Mesothelial cell of epicardium (in vitro differentiated cells): ENCODE data around the gene CREM. TPM values are rescaled to one million over a fixed set of nuclear protein-coding genes. Genes with fewer than 3 reads are reported as not detected.

Experiments
- DNase-seq, 2 experiments: peaks; one replicate each; pipeline ENCODE4 v3.0.0; 2021; ENCODE audit warnings: low spot score in 2 of 2; ENCODE audit not compliant: unreplicated experiment in 2 of 2
- H3K27ac Mint-ChIP-seq: 2 replicates; pipeline ENCODE4 v1.8.0; 2021; ENCODE audit warnings: mixed read lengths
- H3K27me3 Mint-ChIP-seq: 2 replicates; pipeline ENCODE4 v1.8.0; 2021; ENCODE audit warnings: low read depth, mixed read lengths
- H3K36me3 Mint-ChIP-seq: 2 replicates; pipeline ENCODE4 v1.8.0; 2021; ENCODE audit warnings: mixed read lengths
- H3K4me1 Mint-ChIP-seq: 2 replicates; pipeline ENCODE4 v1.8.0; 2021; ENCODE audit warnings: mixed read lengths
- H3K4me3 Mint-ChIP-seq: 2 replicates; pipeline ENCODE4 v1.8.0; 2021; ENCODE audit warnings: mild to moderate bottlenecking, moderate library complexity, mixed read lengths
- H3K9me3 Mint-ChIP-seq: 2 replicates; pipeline ENCODE4 v1.8.0; 2021; ENCODE audit warnings: mixed read lengths
- CTCF ChIP-seq: fragments of 200-600 bp; sonication (generic); IDR thresholded peaks from one replicate; pipeline ENCODE4 v1.5.0; 2021; ENCODE audit warnings: antibody characterized with exemption; ENCODE audit not compliant: unreplicated experiment
- total RNA-seq: library from RNA; stranded (reverse); gene quantifications from 3 replicates; pipeline ENCODE4 v1.2.1, GENCODE V29; 2021

The CREM gene
- total RNA-seq, 1 donor from 2014 or later, result 34.2 TPM

DNA sequence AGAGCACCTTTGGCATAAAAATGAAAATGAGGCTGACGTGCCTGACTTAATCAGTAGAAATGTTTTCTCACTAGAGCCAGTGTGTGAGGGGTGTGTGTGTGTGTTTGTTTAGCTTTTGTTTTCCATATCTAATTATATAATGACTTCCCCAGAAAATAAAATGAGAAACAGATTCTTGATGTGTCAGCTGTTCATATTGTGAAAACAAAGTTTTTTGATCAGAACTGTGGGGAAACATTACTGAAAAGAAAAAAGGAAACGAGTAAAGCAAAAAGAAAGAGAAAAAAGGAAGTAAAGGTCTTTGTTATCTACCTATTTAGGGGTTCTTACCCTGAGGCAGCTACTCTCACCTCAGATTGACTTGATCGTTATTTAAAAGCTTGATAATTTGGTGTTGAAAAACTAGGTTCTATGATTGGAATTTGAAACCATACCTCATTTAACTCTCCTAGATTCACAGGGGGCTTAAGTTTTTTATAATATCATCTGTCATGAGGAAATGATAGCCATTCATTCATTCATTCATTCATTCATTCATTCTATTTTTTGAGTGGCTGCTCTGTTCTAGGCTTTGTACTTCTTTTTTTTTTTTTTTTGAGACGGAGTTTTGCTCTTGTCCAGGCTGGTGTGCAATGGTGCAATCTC, 58.0 kb downstream of the CREM start:
- H3K4me3 Mint-ChIP-seq, result no peak overlapping the region
- peaks cover 6% of the 10 kb centered on the region for H3K36me3 Mint-ChIP-seq
- TF ChIP-seq CTCF, result no peak
- peaks cover 2% of the 10 kb centered on the region for H3K4me1 Mint-ChIP-seq
- no peak overlapping the region for H3K27ac Mint-ChIP-seq
- no peak for DNase-seq
- H3K9me3 Mint-ChIP-seq, result no peaks in the 10 kb centered on the region
- no peaks in the 10 kb centered on the region for H3K27me3 Mint-ChIP-seq

DNA sequence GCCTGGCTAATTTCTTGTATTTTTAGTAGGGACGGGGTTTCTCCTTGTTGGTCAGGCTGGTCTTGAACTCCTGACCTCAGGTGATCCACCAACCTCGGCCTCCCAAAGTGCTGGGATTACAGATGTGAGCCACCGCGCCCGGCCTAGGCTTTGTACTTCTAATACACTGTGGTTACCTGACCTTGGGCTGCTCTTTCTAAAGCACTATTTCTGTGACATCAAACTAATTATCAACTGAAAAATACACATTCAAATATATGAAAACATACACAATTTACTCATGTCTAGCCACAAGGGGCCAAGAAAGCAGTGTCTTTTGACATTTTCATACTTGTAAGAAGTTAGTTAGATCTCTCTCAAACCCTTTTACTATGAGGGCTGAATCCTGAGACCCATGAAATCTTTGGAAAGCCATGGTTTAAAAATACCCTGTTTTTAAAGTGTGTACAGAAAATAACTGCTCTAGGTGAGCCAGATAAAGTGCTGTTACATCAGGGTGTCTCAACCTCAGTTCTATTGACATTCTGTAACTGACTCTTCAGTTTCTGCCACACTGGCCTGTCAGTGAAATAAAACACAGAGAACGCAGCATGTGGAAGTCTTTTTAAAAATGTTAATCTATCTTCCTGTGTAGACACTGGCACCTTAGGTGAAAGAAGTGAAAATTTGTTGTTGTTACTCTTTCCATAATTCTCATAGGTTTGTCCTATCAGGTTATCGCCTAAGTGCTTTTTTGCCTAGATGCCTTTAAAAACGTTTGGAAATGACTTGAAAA, 58.8 kb downstream of the CREM start:
- H3K27me3 Mint-ChIP-seq, result no peaks in the 10 kb centered on the region

GRCh38 chr10:35188954-35189353, 62.3 kb downstream of the CREM start:
- no peak for DNase-seq
- Mint-ChIP-seq H3K27me3 (no peaks in the 10 kb centered on the region), H3K9me3 (peaks cover 3% of the 10 kb centered on the region), H3K27ac (no peak overlapping the region), H3K36me3 (peaks cover 11% of the 10 kb centered on the region), H3K4me1 (peaks cover 7% of the 10 kb centered on the region), H3K4me3 (no peak overlapping the region)
- TF ChIP-seq CTCF, result no peak

More for the DNA sequence above, 58.8 kb downstream of the CREM start:
- no peak for TF ChIP-seq CTCF
- no peak for DNase-seq
- H3K27ac Mint-ChIP-seq, result peak overlapping the region; percentile 7
- H3K4me3 Mint-ChIP-seq, result no peak overlapping the region
- H3K4me1 Mint-ChIP-seq, result peaks cover 2% of the 10 kb centered on the region
- H3K36me3 Mint-ChIP-seq, result peaks cover 6% of the 10 kb centered on the region
- no peaks in the 10 kb centered on the region for H3K9me3 Mint-ChIP-seq

DNA sequence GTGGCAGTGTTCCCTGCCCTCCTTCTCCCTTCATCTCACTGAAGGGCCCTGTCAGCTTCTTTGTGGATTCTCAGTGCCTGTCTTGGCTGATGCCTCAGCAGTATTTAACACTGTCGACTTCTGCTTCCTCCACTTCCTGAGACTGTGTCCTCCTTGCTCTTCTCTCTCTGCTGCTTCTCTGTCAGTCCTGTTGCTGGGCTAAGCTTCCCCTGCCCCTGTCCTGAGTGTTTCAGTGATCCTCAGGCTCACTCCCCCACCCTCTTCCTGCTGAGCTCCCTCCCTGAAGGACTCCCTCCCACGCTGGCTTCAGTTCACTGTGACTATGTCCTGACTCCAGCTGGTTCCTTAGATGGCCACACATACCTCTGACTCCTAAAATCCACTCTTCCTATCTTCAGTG, 64.9 kb downstream of the CREM start:
- no peaks in the 10 kb centered on the region for H3K27me3 Mint-ChIP-seq
- no peak for TF ChIP-seq CTCF
- DNase-seq, result no peak
- H3K4me3 Mint-ChIP-seq, result no peak overlapping the region
- H3K4me1 Mint-ChIP-seq, result peaks cover 22% of the 10 kb centered on the region
- peak overlapping the region; percentile 70 for H3K27ac Mint-ChIP-seq
- H3K36me3 Mint-ChIP-seq, result peaks cover 11% of the 10 kb centered on the region
- H3K9me3 Mint-ChIP-seq, result peaks cover 3% of the 10 kb centered on the region

GRCh38 chr10:35192645-35193249, 66.1 kb downstream of the CREM start:
- no peak for TF ChIP-seq CTCF
- H3K36me3 Mint-ChIP-seq, result peaks cover 11% of the 10 kb centered on the region

More at GRCh38 chr10:35192645-35193249, 66.1 kb downstream of the CREM start:
- no peak overlapping the region for H3K4me3 Mint-ChIP-seq
- peaks cover 22% of the 10 kb centered on the region for H3K4me1 Mint-ChIP-seq
- DNase-seq, result no peak
- peaks cover 3% of the 10 kb centered on the region for H3K9me3 Mint-ChIP-seq
- H3K27me3 Mint-ChIP-seq, result no peaks in the 10 kb centered on the region
- peak overlapping the region; percentile 29 for H3K27ac Mint-ChIP-seq
